ENCODE data around the gene CHTF18.
"Not testable (repeated sequence)": the region's sequence is repeated elsewhere in the genome, so short reads cannot be mapped to it uniquely, and the experiment has no call there.

Gene CHTF18

DNA sequence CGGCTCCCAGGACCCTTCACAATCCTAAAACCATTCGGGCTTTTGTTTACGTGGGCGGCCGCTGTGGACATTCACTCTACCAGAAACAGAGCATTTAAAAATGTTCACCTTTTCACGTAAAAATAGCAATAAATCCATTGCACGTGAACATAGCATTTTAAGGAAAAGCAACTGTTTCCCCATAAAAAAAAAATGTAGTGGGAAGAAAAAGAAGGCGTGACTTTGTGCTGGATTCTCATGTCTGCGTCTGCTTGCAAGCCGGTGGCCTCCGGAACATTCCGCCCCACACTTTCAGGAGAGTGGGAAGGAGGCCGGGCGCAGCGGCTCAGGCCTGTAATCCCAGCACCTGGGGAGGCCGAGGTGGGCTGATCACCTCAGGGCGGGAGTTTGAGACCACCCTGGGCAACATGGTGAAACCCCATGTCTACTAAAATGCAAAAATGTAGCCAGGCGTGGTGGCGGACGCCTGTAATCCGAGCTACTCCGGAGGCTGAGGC lies 25.5 kb downstream of the CHTF18 start:
- DNase-seq = no peak

DNA sequence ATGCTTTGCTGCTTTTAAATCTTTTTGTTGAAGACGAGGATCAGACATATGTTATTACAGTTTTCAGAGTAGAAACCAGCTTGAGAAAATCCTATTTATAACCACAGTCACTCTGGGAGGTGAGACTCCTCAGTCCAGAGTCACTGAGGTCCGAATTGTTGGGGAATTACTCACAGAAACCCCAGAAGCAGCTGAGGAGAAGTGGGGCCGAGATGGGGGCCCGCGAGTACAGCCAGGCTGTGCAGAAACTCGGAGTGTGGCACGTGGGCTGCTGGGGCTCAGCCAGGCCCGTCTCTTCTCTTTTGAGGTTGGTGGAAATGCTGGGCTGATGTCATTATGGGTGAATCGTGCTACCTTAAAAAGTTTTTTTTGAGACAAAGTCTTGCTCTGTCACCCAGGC lies 26.6 kb downstream of the CHTF18 start:
- peak; percentile 81 for DNase-seq

DNA sequence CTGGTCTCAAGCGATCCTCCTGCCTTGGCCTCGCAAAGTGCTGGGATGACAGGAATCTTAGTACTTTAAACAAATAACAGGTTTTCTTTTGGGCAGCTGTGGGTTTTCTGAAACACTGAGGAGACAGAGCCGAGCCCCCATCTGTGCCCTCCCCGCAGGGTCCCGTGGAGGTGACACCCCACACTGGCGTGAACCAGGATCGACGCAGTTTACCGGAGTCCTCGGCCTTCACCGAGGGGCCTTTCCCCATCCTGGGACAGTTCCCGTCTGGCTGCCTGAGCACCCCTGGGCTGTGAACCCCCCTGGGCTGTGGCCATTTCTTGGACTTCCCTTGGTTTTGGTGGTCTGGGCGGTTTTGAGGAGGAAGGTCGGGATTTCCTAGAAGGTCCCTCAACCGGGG lies 27.4 kb downstream of the CHTF18 start:
- DNase-seq = no peak

DNA sequence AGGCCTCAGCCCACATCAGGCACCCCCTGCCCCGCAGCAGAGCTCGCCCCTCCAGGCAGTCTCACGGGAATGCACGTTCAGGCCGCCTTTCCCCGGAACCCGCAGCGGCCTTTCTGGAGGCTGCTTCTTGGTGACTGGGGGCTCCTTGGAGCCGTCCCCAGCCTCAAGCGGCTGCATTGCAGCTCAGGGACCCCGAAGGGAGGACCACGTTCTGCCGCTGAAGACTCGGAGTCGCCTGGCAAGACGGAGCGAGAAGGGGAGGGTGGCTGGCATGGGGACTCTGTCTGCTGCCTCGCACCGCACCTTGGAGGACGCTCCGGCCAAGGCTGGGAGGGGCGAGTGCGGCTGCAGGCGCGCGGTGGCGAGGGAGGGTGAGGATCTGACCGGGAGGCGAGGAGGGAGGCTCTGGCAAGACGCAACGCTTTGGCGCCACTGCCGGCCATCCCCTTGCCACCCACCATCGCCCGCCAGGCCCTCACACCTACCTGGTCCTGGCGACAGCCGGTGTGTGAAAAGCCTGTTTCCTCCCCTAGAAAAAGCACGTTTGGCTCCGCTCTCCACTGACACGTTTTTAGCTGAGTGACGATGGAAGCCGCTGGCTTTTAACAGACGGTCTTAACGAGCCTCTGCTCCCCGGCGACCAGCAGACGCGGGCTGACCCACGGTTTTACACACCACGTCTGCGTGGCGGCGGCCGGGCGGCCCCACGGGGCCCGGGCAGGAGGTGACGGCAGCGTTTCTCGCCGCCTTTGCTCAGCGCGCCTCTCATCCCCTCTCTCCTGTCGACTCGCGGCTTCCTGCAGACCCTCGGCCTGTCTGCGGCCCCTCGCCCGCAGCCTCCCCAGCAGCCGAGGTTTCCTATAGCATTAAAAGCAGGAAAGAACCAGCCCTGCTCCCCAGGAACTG lies 28.8 kb downstream of the CHTF18 start:
- DNase-seq = no peak

DNA sequence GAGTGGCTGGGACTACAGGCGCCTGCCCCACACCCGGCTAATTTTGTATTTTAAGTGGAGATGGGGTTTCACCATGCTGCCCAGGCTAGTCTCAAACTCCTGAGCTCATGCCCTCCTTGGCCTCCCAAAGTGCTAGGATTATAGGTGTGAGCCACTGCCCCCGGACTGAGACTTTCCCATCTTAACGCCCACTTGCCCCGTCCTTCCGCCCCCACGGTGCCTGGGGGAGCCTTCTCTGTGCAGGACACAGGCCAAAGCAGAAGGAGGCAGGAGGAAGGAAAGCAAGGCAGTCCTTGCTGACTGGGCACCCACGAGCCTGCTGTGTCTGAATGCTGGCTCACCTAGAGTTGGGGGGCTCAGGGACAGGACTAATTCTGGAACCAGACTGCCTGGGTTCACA lies 29.7 kb downstream of the CHTF18 start:
- no peak for DNase-seq

DNA sequence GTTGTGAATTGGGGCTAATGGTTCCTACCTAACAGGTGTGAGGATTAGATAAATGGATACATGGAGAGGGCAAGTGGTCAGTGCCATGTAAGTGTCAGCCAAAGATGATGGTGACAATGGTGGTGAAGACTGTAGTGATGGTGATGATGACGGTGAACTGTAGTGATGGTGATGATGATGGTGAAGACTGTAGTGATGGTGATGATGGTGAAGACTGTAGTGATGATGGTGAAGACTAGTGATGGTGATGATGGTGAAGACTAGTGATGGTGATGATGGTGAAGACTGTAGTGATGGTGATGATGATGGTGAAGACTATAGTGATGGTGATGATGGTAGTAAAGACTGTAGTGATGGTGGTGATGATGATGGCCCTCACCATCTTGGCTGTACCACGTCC lies 30.2 kb downstream of the CHTF18 start:
- DNase-seq = no peak

DNA sequence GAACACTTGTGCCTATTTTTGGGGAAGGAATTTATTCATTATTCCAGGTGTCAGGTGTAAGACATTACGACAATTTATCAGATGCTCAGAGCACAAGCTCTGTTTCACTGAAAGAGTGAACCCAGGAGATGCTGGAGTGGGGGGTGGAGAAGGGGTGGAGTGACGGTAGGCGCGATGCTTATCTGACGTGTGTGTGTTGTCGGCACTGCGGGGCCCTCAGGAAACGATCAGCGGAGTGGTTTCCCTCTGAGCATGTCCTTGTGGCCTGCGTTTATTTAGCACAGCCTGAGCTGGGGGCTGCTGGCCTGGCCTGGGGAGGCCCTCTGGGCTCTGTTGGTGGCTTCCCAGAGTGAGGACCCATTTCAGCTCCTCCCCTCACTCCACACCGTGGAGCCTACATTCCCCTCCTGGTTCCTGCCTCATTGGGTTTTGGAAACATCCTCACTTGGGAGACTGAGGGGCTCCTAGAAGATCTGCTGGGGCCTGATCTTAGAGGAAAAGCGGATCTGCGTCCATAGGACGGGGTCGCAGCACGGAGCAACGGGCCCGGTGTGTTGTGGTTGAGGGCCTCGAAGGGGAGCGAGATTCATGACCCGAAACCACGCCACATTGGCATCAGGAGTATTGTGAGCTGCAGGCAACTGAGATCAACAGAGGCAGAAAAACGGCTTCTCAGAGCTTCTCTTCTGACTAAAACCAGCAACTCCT lies 31.1 kb downstream of the CHTF18 start:
- no peak for DNase-seq

DNA sequence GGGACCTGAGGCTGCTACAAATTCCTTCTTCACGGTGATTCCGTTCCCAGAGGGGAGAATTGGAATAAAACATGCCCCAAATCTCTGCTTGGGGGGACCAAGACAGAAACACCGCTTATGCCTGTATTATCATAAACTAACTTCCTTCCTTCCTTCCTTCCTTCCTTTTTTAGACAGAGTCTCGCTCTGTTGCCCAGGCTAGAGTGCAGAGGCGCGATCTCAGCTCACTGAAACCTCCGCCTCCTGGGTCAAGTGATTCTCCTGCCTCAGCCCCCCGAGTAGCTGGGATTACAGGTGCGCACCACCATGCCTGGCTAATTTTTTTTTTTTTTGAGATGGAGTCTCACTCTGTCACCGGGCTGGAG lies 31.6 kb downstream of the CHTF18 start:
- DNase-seq = not testable (repeated sequence)

DNA sequence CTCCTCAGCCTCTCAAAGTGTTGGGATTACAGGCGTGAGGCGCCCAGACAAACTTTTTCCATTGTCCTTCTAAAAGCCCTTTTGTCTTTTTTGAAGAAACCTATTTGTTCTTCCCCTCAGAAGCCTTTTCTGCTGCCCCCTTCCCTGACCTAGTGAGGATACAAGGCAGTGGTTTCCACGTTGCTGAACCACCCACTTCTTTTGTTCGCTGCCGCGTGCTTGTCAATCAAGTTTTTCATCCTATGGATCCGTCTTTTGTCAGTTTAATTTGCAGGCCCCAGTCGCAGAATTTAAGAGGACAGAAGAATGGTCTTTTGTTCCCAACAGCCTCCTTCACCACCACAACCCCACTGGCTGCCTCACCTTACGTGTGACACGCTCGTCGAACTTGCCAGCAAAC lies 32.3 kb downstream of the CHTF18 start:
- no peak for DNase-seq

DNA sequence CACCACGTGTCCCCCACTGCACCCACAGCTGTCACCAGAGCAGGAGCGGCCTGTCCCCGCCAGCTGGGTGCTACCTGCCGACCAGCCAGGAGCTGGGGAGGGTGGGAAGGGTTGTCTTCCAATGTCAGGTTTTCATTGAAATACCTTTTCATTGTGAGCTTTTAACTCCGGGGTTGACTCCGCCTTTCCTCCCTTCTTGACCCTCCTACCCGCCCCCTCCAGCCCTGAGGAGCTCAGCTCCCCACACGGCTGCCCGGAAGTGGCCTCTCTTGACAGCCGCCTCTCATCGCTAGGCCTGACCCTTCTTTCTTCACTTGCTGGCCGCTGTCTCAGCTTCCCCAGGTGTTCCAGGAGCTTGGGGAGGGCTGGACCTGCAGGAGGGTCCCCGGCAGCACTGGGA lies 33.3 kb downstream of the CHTF18 start:
- no peak for DNase-seq

DNA sequence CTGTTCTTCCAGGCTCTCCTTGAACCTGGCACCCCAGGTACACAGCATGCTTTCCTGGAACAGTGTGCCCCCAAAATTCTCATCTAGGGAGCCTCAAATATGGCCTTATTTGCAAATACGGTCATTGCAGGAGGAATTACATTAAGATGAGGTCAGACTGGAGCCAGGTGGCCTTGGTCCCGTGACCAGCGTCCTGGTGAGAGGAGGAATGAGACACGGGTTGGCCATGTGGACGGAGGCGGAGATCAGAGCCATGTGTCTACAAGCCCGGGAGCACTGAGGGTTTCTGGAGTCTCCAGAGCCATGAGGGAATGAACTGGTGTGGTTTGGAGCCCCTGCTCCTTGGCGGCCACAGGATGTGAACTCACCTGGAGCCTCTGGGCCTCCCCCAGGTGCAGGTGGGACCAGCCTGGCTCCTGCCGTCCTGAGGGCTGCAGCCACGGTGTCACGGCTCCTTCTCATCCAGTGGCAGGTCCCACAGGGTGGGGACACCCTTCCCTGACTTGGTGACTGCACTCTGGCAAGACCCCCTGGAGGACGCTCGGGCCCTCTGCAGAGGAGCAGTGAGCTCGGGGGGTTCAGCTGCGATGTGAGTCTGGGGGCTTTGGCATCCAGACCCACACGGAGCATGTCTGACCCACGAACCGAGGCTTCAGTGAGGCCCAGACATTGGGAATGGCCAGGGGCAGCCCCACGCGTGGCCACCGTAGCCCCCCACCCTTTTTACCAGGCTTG lies 33.9 kb downstream of the CHTF18 start:
- no peak for DNase-seq

DNA sequence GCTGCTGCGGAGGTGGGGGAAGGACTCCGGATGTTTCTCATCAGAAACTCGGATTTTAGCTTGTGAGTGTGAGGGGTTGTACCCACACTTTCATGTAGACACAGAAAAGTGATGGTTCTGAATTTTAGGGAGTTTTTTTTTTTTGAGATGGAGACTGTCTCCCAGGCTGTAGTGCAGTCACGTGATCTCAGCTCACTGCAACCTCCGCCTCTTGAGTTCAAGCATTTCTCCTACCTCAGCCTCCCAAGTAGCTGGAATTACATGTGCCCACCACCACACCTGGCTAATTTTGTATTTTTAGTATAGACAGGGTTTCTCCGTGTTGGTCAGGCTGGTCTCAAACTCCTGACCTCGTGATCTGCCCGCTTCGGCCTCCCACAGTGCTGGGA lies 34.5 kb downstream of the CHTF18 start:
- DNase-seq = no peak

DNA sequence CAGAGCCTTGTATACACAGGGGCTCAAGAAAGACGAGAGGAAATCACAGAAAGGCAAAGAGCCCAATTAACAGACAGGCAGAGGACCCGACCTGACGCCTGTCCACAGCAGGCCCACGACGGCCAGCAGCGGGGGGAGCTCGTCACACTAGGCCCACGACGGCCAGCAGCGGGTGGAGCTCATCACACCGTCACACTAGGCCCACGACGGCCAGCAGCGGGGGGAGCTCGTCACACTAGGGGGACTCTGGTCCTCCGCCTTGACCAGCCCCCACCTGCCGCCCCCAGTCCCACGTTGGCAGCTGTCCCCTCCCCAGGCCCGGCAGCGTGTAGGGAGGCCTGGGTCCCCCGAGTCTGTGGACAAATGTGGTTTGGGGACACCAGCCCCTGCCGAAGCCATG lies 35.8 kb downstream of the CHTF18 start:
- DNase-seq = no peak

DNA sequence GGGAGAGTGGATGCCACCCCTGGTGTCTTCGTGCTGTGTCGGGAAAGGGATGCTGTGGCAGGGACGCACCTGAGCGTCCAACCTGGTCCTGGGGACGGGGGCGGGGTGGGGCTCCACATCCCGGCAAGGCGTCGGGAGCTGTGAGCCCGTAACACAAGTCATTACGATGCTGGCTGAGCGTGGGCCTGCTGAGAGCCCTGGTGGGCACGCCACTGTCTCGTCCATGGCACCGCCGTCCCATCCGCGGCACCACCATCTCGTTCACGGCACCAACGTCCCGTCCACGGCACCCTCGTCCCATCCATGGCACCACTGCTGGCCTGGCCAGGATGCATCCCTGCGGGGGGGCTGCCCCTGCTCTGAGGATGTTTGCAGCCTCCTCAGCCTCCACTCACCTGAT lies 36.2 kb downstream of the CHTF18 start:
- DNase-seq = no peak

DNA sequence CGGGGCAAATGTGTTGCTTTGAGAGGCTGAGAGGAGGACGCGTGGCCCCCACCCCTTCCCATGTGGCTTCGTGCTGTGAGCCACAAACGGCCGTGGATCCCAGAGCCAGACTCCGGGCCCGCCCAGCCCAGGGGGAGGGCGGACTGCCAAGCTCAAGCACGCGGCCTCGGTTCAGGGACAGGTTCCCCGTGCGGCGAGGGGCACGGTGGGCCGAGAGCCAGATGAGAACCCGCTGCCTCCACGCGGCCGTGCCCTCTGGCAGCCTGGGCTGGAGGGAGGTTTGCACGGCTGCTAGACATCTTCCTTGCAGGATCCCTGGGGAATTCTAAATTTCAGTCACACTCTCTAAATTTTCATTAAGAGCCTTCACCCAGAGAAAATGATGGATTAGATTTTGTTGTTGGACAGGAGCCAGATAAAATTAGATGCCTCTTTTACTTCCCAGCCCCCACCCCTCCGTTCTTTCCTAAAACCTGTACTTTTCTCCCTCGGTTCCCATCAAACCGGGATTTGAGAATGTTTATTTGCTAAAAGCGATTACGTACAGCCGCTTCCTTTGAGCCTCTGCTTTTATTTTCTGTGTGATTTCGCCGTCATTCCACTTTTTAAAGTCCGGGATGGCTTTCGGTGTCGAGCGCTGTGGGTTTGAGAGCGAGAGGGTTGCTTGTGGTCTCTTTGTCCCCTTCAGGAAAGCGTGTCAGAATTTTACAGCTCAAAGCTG lies 37.1 kb downstream of the CHTF18 start:
- no peak for DNase-seq

DNA sequence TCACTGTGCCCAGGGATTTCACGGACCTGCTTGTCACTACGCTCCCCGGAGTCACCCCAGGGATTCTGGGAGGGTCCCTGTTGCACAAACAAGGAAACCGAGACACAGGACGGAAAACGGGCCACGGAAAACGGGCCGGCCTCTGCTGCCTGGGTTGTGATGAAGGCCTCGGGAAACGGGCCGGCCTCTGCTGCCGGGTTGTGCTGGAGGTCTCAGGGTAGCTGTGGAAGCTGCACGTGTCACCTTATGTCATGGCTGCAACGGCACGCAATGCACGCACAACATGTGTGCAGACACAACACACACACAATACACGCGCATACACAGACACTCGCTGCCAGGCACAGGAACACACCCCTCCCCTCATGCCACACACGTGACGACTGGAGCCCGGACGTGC lies 39.1 kb downstream of the CHTF18 start:
- no peak for DNase-seq

DNA sequence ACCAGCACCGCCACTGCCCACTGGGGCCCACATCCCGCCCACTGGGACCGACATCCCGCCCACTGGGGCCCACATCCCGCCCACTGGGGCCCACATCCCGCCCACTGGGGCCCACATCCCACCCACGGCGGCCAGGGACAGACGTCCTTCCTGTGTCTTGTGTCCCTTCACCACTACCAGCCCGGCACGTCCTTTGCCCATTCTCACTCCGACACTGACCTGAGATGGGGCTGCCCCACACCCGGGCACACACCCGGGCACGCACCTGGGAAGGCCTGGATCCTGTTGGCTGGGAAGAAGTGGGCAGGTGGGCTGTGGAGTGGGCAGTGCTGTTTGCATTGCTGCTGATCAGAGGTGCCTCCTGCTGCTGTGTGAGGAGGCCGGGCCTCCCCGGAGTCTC lies 40.5 kb downstream of the CHTF18 start:
- no peak for DNase-seq

DNA sequence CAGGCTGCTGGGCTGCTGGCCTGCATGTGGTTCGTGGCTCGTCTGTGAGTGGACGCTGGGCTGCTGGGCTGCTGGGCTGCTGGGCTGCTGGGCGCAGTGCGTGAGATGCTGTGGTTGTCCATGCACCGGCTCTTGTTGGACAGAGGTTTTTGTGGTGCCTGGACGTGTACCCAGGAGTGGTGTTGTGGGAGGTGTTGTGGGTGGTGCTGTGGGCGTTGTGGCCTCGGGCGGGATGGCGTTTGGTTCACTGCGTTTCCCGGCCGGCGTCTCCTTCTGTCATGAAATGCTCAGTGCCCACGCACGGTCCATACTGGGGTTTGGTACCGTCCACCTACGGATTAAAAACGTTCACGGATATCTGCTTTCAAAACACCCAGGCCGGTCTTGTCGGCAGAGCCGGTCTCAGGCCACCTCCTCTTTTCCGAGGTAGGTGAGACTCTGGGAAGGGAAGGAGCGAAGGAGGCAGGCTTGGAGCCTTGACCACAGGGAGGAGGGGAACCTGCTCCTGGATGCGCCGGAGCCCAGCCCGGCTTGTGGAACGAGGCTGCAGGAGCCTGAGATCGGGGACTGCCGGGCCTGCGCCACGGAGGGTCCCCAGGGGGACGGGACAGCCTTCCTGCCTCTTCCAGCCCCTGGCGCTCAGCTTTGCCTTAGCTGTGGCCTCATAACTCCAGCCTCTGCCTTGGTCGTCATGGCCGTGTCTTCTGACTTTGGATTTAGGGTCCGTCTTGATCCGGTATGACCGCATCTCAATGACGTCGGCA lies 41.9 kb downstream of the CHTF18 start:
- DNase-seq = no peak

DNA sequence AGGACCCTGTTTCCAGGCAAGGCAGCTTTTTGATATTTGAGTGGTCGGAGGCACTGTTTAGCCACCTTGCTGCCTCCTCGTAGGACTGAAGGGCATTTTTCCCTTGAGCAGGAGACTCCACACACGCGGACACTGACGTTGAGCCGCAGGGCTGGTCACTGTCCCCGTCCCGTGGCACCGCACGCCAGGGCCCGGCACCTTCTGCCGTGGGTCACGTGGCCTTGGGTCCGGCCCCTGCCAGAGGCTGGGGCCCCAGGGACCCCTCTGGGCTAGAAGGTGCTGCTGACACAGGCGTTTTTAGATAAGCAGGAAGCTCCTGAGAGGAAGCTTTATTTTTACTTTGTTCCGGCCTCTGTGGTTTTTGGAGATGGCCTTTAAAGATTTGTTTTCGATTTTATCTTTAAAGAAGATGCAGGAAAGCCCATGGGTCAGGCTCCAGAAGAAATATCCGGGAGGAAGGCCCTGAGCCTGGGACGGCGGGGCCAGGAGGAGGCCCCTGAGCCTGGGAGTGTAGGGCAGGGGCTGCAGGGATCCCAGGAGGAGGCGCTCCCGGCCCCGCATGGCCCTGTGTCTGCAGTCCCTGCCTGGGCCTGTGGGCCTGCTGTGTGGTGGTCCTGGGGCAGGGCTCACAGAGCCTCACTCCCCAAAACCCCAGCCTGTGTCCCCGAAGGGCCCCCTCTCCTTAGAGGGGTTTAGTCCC lies 42.6 kb downstream of the CHTF18 start:
- DNase-seq = no peak

DNA sequence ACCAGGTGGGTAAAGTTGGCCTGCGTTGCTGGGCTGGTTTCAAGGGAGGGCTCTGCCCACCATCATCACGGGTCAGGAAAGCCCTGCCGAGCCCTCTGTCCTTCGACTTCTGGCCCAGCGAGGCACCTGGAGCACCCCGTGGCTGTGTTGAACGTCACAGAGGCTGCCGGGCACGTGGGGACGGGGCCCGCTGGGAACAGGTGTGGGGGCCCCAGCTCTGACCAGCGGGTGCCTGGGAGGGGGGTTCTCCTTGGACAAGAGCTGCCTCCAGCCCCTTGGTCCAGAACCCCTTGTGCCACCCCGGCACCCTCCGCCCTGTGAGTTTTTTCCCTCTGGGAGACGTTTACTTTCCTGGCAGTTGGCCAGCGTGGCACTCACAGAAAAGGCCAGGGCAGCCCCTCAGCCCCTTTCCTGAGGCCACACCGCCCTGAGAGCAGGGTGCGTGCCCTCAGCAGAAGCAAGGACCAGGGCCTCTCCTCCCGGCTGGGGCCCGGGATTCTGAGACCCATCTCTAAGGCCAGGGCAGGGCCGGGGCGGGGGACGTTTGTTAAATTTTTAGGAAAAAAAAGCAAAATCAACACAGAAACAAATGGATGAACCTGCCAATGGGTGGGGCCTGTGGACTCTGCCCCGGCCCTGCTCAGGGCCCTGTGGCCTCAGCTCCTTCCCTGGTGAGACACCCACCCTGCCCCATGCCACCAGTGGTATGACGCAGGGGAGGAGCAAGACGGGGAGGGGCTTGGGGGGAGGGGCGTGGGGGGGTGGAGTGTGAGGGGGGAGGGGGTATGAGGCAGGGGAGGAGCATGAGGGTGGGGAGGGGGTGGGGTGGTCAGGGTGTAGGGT lies 43.4 kb downstream of the CHTF18 start:
- no peak for DNase-seq

Measured in EL (cell line).